Measurements from ENCODE around the gene SQOR. TPM values are rescaled to one million over a fixed set of nuclear protein-coding genes. Genes with fewer than 3 reads are reported as not detected.

Gene SQOR
- polyA plus RNA-seq, 2 of the 4 experiments (the other 2 are of a cell fraction): 33.8 to 71.7 TPM

DNA sequence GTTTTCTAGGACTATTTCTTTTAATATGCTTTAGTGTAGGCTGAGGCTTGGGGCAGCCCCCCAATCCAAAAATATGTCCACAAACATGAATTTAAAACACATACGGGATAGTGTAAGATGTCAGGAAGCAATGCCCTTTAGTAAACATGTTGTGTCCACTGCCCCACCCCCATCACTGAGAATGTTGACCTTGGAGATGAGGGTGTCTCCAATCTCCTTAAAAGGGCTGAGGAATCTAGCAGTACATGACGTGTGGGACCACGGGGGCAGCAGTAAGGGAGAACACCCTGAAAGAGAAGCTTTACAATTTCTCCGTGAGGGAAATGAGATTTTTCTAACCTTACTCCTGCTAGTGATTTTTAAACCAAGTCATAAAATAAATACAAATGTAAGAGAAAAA is 84.7 kb downstream of the SQOR start:
- H3K4me3 ChIP-seq: no peak overlapping the region
- ChIA-PET POLR2A (no interaction called here), CTCF (interaction anchor here (0.7 to 1.4 kb wide), 3 partner anchors 13 to 355 kb away, joined by 3 to 5 read pairs (median 4); no protein-coding TSS in a partner anchor)
- ATAC-seq (no peak), DNase-seq (ENCODE audit: low read depth in 1 of 2, low spot score in 1 of 2) (no peak), FAIRE-seq (no peak)
- no peak overlapping the region for H3K4me2 ChIP-seq
- 28% methylated on average over 4 of the region's 4 CpGs for WGBS (ENCODE audit: missing lambda C conversion rate)
- 0 out of 3 replicates have a peak, but pooled peaks cover 2% of the 10 kb centered on the region for H3K4me1 ChIP-seq
- no peak for TF ChIP-seq HDAC2 (IDR thresholded peaks at IDR 0.05)
- no peak for TF ChIP-seq KDM5A (IDR thresholded peaks at IDR 0.05)
- no peak for TF ChIP-seq RNF2 (IDR thresholded peaks at IDR 0.05; ENCODE audit: borderline replicate concordance, low read depth)
- no peak for TF ChIP-seq MYC (IDR thresholded peaks at IDR 0.05; ENCODE audit: borderline replicate concordance, low read length)
- TF ChIP-seq, protein P1, sequence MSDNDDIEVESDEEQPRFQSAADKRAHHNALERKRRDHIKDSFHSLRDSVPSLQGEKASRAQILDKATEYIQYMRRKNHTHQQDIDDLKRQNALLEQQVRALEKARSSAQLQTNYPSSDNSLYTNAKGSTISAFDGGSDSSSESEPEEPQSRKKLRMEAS (IDR thresholded peaks at IDR 0.05): no peak
- TF ChIP-seq ZNF302 (CRISPR knock-in tag; IDR thresholded peaks at IDR 0.05): no peak
- TF ChIP-seq CBX2 (IDR thresholded peaks at IDR 0.05; ENCODE audit: borderline replicate concordance, low read depth): no peak
- TF ChIP-seq, protein P2, sequence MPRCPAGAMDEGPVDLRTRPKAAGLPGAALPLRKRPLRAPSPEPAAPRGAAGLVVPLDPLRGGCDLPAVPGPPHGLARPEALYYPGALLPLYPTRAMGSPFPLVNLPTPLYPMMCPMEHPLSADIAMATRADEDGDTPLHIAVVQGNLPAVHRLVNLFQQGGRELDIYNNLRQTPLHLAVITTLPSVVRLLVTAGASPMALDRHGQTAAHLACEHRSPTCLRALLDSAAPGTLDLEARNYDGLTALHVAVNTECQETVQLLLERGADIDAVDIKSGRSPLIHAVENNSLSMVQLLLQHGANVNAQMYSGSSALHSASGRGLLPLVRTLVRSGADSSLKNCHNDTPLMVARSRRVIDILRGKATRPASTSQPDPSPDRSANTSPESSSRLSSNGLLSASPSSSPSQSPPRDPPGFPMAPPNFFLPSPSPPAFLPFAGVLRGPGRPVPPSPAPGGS (IDR thresholded peaks at IDR 0.05): no peak
- no peak for TF ChIP-seq GATA3 (IDR thresholded peaks at IDR 0.05; ENCODE audit: borderline replicate concordance)
- TF ChIP-seq, protein P3, sequence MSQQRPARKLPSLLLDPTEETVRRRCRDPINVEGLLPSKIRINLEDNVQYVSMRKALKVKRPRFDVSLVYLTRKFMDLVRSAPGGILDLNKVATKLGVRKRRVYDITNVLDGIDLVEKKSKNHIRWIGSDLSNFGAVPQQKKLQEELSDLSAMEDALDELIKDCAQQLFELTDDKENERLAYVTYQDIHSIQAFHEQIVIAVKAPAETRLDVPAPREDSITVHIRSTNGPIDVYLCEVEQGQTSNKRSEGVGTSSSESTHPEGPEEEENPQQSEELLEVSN (IDR thresholded peaks at IDR 0.05; ENCODE audit: borderline replicate concordance, low read depth): no peak
- TF ChIP-seq, protein P4, sequence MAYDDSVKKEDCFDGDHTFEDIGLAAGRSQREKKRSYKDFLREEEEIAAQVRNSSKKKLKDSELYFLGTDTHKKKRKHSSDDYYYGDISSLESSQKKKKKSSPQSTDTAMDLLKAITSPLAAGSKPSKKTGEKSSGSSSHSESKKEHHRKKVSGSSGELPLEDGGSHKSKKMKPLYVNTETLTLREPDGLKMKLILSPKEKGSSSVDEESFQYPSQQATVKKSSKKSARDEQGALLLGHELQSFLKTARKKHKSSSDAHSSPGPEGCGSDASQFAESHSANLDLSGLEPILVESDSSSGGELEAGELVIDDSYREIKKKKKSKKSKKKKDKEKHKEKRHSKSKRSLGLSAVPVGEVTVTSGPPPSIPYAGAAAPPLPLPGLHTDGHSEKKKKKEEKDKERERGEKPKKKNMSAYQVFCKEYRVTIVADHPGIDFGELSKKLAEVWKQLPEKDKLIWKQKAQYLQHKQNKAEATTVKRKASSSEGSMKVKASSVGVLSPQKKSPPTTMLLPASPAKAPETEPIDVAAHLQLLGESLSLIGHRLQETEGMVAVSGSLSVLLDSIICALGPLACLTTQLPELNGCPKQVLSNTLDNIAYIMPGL (CRISPR knock-in tag; IDR thresholded peaks at IDR 0.05; ENCODE audit: borderline replicate concordance): no peak
- no peak for TF ChIP-seq FOXS1 (CRISPR knock-in tag; IDR thresholded peaks at IDR 0.05)
- no peak for TF ChIP-seq MAZ (IDR thresholded peaks at IDR 0.05; ENCODE audit: borderline replicate concordance, low read depth, low read length)
- TF ChIP-seq CEBPB (IDR thresholded peaks at IDR 0.05): no peak
- TF ChIP-seq RCOR1 (IDR thresholded peaks at IDR 0.05; ENCODE audit: low read depth, low read length): no peak
- TF ChIP-seq FOSB (CRISPR knock-in tag; IDR thresholded peaks at IDR 0.05): no peak
- no peak for TF ChIP-seq NPAS2 (CRISPR knock-in tag; IDR thresholded peaks at IDR 0.05; ENCODE audit: borderline replicate concordance)
- TF ChIP-seq, protein P5, sequence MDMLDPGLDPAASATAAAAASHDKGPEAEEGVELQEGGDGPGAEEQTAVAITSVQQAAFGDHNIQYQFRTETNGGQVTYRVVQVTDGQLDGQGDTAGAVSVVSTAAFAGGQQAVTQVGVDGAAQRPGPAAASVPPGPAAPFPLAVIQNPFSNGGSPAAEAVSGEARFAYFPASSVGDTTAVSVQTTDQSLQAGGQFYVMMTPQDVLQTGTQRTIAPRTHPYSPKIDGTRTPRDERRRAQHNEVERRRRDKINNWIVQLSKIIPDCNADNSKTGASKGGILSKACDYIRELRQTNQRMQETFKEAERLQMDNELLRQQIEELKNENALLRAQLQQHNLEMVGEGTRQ (IDR thresholded peaks at IDR 0.05): no peak
- no peak for TF ChIP-seq POLR2AphosphoS2 (conservative IDR thresholded peaks at IDR 0.05; ENCODE audit: low read length)
- TF ChIP-seq TP53 (CRISPR knock-in tag; IDR thresholded peaks at IDR 0.05): no peak
- H3K9me3 ChIP-seq: no peaks in the 10 kb centered on the region
- H3K27ac ChIP-seq: no peak overlapping the region

DNA sequence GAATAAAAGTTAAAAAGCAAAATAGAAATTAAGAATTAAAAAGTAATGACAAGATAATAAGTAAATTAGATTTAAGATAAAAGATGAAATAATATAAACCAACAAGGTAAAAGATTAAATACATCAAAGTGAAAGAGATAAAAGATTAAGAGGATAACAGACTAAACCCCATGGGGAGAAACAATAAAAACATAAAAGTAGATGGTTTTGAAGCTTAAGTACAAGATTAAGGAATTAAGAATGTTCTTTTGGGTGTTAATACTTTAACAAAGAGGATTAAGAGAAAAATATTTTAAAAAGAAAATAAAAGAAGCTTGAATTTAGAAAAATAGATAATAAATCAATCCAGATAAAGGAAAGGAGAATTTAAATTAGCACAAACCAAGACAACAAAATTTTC is 85.4 kb downstream of the SQOR start:
- H3K9me3 ChIP-seq: no peaks in the 10 kb centered on the region
- TF ChIP-seq NFE2L2 (conservative IDR thresholded peaks at IDR 0.05; ENCODE audit: low read length) (no peak), HOXB13 (CRISPR knock-in tag; IDR thresholded peaks at IDR 0.05; ENCODE audit: low read depth) (no peak), RNF2 (IDR thresholded peaks at IDR 0.05; ENCODE audit: borderline replicate concordance, low read depth) (no peak), PHF8 (IDR thresholded peaks at IDR 0.05; ENCODE audit: borderline replicate concordance, low read depth) (no peak), GATA3 (IDR thresholded peaks at IDR 0.05; ENCODE audit: borderline replicate concordance) (no peak), EP300 (IDR thresholded peaks at IDR 0.05) (no peak), BHLHE40 (IDR thresholded peaks at IDR 0.05; ENCODE audit: low read depth, low read length) (no peak)
- TF ChIP-seq, protein P2 (IDR thresholded peaks at IDR 0.05): no peak
- ChIA-PET POLR2A (no interaction called here), CTCF (interaction anchor here (0.7 to 1.4 kb wide), 4 partner anchors 12 to 354 kb away, joined by 3 to 5 read pairs (median 4); no protein-coding TSS in a partner anchor)
- ATAC-seq (no peak), FAIRE-seq (no peak), DNase-seq (ENCODE audit: low read depth in 1 of 2, low spot score in 1 of 2) (no peak)
- H3K4me1 ChIP-seq: no peaks in the 10 kb centered on the region
- H3K4me3 ChIP-seq: no peak overlapping the region
- no peak overlapping the region for H3K27ac ChIP-seq
- H3K4me2 ChIP-seq: no peak overlapping the region
